IMR-90 (cell line): Measurements from ENCODE around the gene CACNA2D3. TPM values are rescaled to one million over a fixed set of nuclear protein-coding genes. Genes with fewer than 3 reads are reported as not detected.

Source experiments
- ATAC-seq: fragments of 200-7000 bp; cut with Tn5 transposase; 2 replicates; pipeline ENCODE4 v1.9.1; 2020; ENCODE audit warnings: low read depth, mild to moderate bottlenecking, moderate library complexity
- BruUV-seq: library from RNA; stranded (reverse); fragments of 400-500 nt; replicated peaks from 2 replicates; lab custom pipeline; 2021; lab: Mats Ljungman, UMichigan
- CTCF ChIA-PET: fragments of 300-600 bp; formaldehyde crosslinking; extraction: SDS; loops from one replicate; lab custom pipeline; 2021; ENCODE audit warnings: antibody characterized with exemption; lab: Yijun Ruan, JAX
- POLR2A ChIA-PET: fragments of 300-600 bp; sonication (Branson Sonifier 250); formaldehyde crosslinking; loops from one replicate; lab custom pipeline; 2022; ENCODE audit warnings: antibody characterized with exemption; ENCODE audit not compliant: unreplicated experiment; lab: Charles Lee
- DNase-seq: peaks from one replicate; pipeline ENCODE4 v3.0.0; 2013
- H2AFZ ChIP-seq: replicated peaks from 2 replicates; pipeline ENCODE3; 2013; ENCODE audit warnings: low read length, mild to moderate bottlenecking; ENCODE audit not compliant: poor library complexity
- H2AK5ac ChIP-seq: 2 replicates; pipeline ENCODE4 v1.6.1; 2013; ENCODE audit warnings: low read depth, low read length, inconsistent platforms
- H2AK9ac ChIP-seq: replicated peaks from 2 replicates; pipeline ENCODE3; 2013; ENCODE audit warnings: mild to moderate bottlenecking, low read depth, low read length, moderate library complexity; ENCODE audit not compliant: poor library complexity
- H2BK120ac ChIP-seq: 2 replicates; pipeline ENCODE4 v1.6.1; 2013; ENCODE audit warnings: low read depth, low read length, inconsistent platforms
- H2BK15ac ChIP-seq: 3 replicates; pipeline ENCODE4 v1.6.1; 2013; ENCODE audit warnings: low read depth, low read length, inconsistent platforms
- H2BK20ac ChIP-seq: 2 replicates; pipeline ENCODE4 v1.6.1; 2013; ENCODE audit warnings: low read depth, mild to moderate bottlenecking, inconsistent platforms, low read length, moderate library complexity
- H2BK5ac ChIP-seq: 2 replicates; pipeline ENCODE4 v1.6.1; 2013; ENCODE audit warnings: mild to moderate bottlenecking, low read depth, low read length, inconsistent platforms; ENCODE audit not compliant: poor library complexity, severe bottlenecking
- H3K14ac ChIP-seq: replicated peaks from 2 replicates; pipeline ENCODE4 v1.6.1; 2013; ENCODE audit warnings: low read depth, low read length, inconsistent platforms
- H3K18ac ChIP-seq: 2 replicates; pipeline ENCODE4 v1.6.1; 2013; ENCODE audit warnings: low read depth, low read length, control low read depth
- H3K23ac ChIP-seq: 2 replicates; pipeline ENCODE4 v1.6.1; 2013; ENCODE audit warnings: low read depth, low read length, inconsistent platforms
- H3K27ac ChIP-seq: 2 replicates; pipeline ENCODE4 v1.5.1; 2013; ENCODE audit warnings: mild to moderate bottlenecking, control low read depth, low read length; ENCODE audit not compliant: insufficient read depth
- H3K27me3 ChIP-seq: 2 replicates; pipeline ENCODE4 v1.6.1; 2013; ENCODE audit warnings: low read length; ENCODE audit not compliant: control insufficient read depth, insufficient read depth
- H3K36me3 ChIP-seq: 2 replicates; pipeline ENCODE4 v1.6.1; 2013; ENCODE audit warnings: low read length, mixed read lengths; ENCODE audit not compliant: control insufficient read depth, insufficient read depth
- H3K4ac ChIP-seq: 2 replicates; pipeline ENCODE4 v1.6.1; 2013; ENCODE audit warnings: low read depth, low read length, inconsistent platforms
- H3K4me1 ChIP-seq: 2 replicates; pipeline ENCODE4 v1.6.1; 2013; ENCODE audit warnings: low read length, mixed read lengths; ENCODE audit not compliant: control insufficient read depth, insufficient read depth
- H3K4me2 ChIP-seq: 2 replicates; pipeline ENCODE4 v1.6.1; 2013; ENCODE audit warnings: low read depth, mild to moderate bottlenecking, control low read depth, low read length, moderate library complexity
- H3K4me3 ChIP-seq: 2 replicates; pipeline ENCODE4 v1.5.1; 2013; ENCODE audit warnings: low read depth, mild to moderate bottlenecking, control low read depth, low read length, moderate library complexity; ENCODE audit not compliant: insufficient read depth
- H3K56ac ChIP-seq: 2 replicates; pipeline ENCODE4 v1.6.1; 2013; ENCODE audit warnings: low read length, inconsistent platforms; ENCODE audit not compliant: insufficient read depth; ENCODE audit errors: extremely low read depth
- H3K79me1 ChIP-seq, 2 experiments: 2 replicates each; pipeline ENCODE4 v1.6.1; 2013; ENCODE audit warnings: low read length in 2 of 2, inconsistent platforms in 1 of 2, low read depth in 1 of 2
- H3K9ac ChIP-seq: 2 replicates; pipeline ENCODE4 v1.6.1; 2013; ENCODE audit warnings: low read depth, low read length, control low read depth
- H3K9me1 ChIP-seq: 2 replicates; pipeline ENCODE4 v1.6.1; 2013; ENCODE audit warnings: low read length, inconsistent platforms; ENCODE audit not compliant: insufficient read depth
- H3K9me3 ChIP-seq: 2 replicates; pipeline ENCODE4 v1.6.1; 2013; ENCODE audit warnings: low read length; ENCODE audit not compliant: control insufficient read depth, insufficient read depth
- H4K20me1 ChIP-seq: 2 replicates; pipeline ENCODE4 v1.6.1; 2013; ENCODE audit warnings: low read length, inconsistent platforms; ENCODE audit not compliant: insufficient read depth
- H4K5ac ChIP-seq: 2 replicates; pipeline ENCODE4 v1.6.1; 2013; ENCODE audit warnings: mild to moderate bottlenecking, low read depth, low read length, control low read depth
- H4K8ac ChIP-seq, 2 experiments: 2 replicates each; pipeline ENCODE4 v1.6.1; 2013; ENCODE audit warnings: low read depth in 2 of 2, low read length in 2 of 2, control low read depth in 1 of 2, inconsistent platforms in 1 of 2
- H4K91ac ChIP-seq: 2 replicates; pipeline ENCODE4 v1.6.1; 2013; ENCODE audit warnings: low read depth, low read length, inconsistent platforms; ENCODE audit not compliant: insufficient read depth
- BHLHE40 ChIP-seq: fragments of 150-350 bp; IDR thresholded peaks from 2 replicates; pipeline ENCODE4 v1.6.1; 2016; ENCODE audit warnings: mild to moderate bottlenecking, low read depth, low read length
- CEBPB ChIP-seq: IDR thresholded peaks from 2 replicates; pipeline ENCODE4 v1.6.1; 2012; ENCODE audit warnings: low read depth, low read length, improper control_type of control experiment
- CHD1 ChIP-seq: IDR thresholded peaks from 2 replicates; pipeline ENCODE4 v1.6.1; 2012; ENCODE audit warnings: low read depth, low read length, improper control_type of control experiment
- CTCF ChIP-seq: conservative IDR thresholded peaks from 2 replicates; pipeline ENCODE4 v1.5.1; 2012; ENCODE audit warnings: mild to moderate bottlenecking, low read depth, low read length, improper control_type of control experiment
- ELK1 ChIP-seq: fragments of 150-350 bp; IDR thresholded peaks from 2 replicates; pipeline ENCODE4 v1.6.1; 2016; ENCODE audit warnings: low read depth, mild to moderate bottlenecking, low read length, moderate library complexity, borderline replicate concordance
- FOS ChIP-seq: fragments of 150-350 bp; IDR thresholded peaks from 2 replicates; pipeline ENCODE4 v1.6.1; 2016; ENCODE audit warnings: low read depth, low read length
- MAFK ChIP-seq: IDR thresholded peaks from 2 replicates; pipeline ENCODE4 v1.6.1; 2012; ENCODE audit warnings: low read depth, low read length, improper control_type of control experiment
- MAZ ChIP-seq: IDR thresholded peaks from 2 replicates; pipeline ENCODE4 v1.6.1; 2012; ENCODE audit warnings: low read depth, mild to moderate bottlenecking, low read length, improper control_type of control experiment, moderate library complexity, borderline replicate concordance
- MXI1 ChIP-seq: IDR thresholded peaks from 2 replicates; pipeline ENCODE4 v1.6.1; 2012; ENCODE audit warnings: low read depth, mild to moderate bottlenecking, low read length, moderate library complexity, borderline replicate concordance
- NFE2L2 ChIP-seq: fragments of 150-350 bp; IDR thresholded peaks from 2 replicates; pipeline ENCODE4 v1.6.1; 2016; ENCODE audit warnings: low read depth, mild to moderate bottlenecking, low read length
- RAD21 ChIP-seq: IDR thresholded peaks from 2 replicates; pipeline ENCODE4 v1.6.1; 2012; ENCODE audit warnings: low read length, improper control_type of control experiment
- RCOR1 ChIP-seq: IDR thresholded peaks from 2 replicates; pipeline ENCODE4 v1.6.1; 2012; ENCODE audit warnings: mild to moderate bottlenecking, low read length, improper control_type of control experiment; ENCODE audit not compliant: insufficient replicate concordance
- RFX5 ChIP-seq: IDR thresholded peaks from 2 replicates; pipeline ENCODE4 v1.8.0; 2012; ENCODE audit warnings: low read depth, mild to moderate bottlenecking, low read length, moderate library complexity
- SMC3 ChIP-seq: fragments of 150-350 bp; IDR thresholded peaks from 2 replicates; pipeline ENCODE4 v1.6.1; 2016; ENCODE audit warnings: low read depth, mild to moderate bottlenecking, antibody characterized with exemption, low read length, moderate library complexity
- WGBS, 2 experiments: methylation state at CpG; one replicate each; pipeline versions ENCODE4 v1.1.5 to v1.1.7; 2013; ENCODE audit warnings: missing lambda C conversion rate in 2 of 2; ENCODE audit not compliant: insufficient read length in 1 of 2; ENCODE audit errors: extremely low coverage in 2 of 2; 5-methylcytosine and 5-hydroxymethylcytosine counted together
- dilution Hi-C: fragments of 300-500 bp; cut with HindIII; formaldehyde crosslinking; loops from one replicate; pipeline ENCODE4 v1.14.3; 2018; ENCODE audit warnings: low sequenced_read_pairs; ENCODE audit not compliant: unreplicated experiment
- in situ Hi-C: fragments of 300-500 bp; cut with MboI; formaldehyde crosslinking; loops from 3 replicates; pipeline ENCODE4 v1.14.3; 2019; ENCODE audit warnings: low sequenced_read_pairs, inconsistent platforms, mixed read lengths
- intact Hi-C: fragments of 100-400 bp; cut with micrococcal nuclease; formaldehyde crosslinking; loops from 2 replicates; pipeline ENCODE4 v1.10.0; 2022
- polyA plus RNA-seq, 3 experiments: library from polyadenylated mRNA; depleted of rRNA; stranded (reverse); fragments of >200 nt; gene quantifications; 2 replicates each; pipeline ENCODE4 v1.2.3, GENCODE V29; 2012; ENCODE audit warnings: low replicate concordance in 1 of 3
- total RNA-seq: library from RNA; depleted of rRNA; stranded (reverse); fragments of >200 nt; gene quantifications from 2 replicates; pipeline ENCODE4 v1.2.3, GENCODE V29; 2012
- TF ChIP-seq, protein P1 (sequence below): fragments of 150-350 bp; IDR thresholded peaks from 2 replicates; pipeline ENCODE4 v1.6.1; 2017; ENCODE audit warnings: mild to moderate bottlenecking, antibody characterized with exemption, low read length, low read depth

Gene CACNA2D3
- total and polyA plus RNA-seq, 2 of the 4 experiments (the other 2 are of a cell fraction): 0.36 to 0.41 TPM

GRCh38 chr3:54567949-54568348 lies 445.6 kb downstream of the CACNA2D3 start:
- Histone ChIP-seq H4K5ac (no peak overlapping the region), H2BK5ac (no peak overlapping the region), H2AFZ (no peak overlapping the region), H3K36me3 (no peaks in the 10 kb centered on the region), H2AK9ac (no peak overlapping the region), H2BK15ac (no peak overlapping the region), H3K56ac (no peak overlapping the region), H3K4me2 (no peak overlapping the region), H2AK5ac (no peak overlapping the region), H3K9me3 (peaks cover 4% of the 10 kb centered on the region; the same call in 1 of the 2 replicates), H3K4me3 (no peak overlapping the region), H3K4me1 (no peaks in the 10 kb centered on the region), H3K79me1 (no peaks in the 10 kb centered on the region), H3K23ac (no peak overlapping the region), H3K18ac (no peak overlapping the region), H3K9me1 (no peaks in the 10 kb centered on the region), H2BK20ac (no peak overlapping the region), H4K8ac (no peak overlapping the region), H3K14ac (no peak overlapping the region), H4K20me1 (no peaks in the 10 kb centered on the region), H3K27ac (no peak overlapping the region), H3K27me3 (no peaks in the 10 kb centered on the region), H2BK120ac (no peak overlapping the region), H3K4ac (no peak overlapping the region), H4K91ac (no peak overlapping the region), H3K9ac (no peak overlapping the region)
- no peak for DNase-seq
- intact Hi-C loops (no loop called here), in situ Hi-C loops (no loop called here), dilution Hi-C loops (no loop called here)
- TF ChIP-seq MAZ: no peak
- TF ChIP-seq RFX5: no peak
- TF ChIP-seq CEBPB: no peak
- TF ChIP-seq RAD21: no peak
- TF ChIP-seq, protein P1, sequence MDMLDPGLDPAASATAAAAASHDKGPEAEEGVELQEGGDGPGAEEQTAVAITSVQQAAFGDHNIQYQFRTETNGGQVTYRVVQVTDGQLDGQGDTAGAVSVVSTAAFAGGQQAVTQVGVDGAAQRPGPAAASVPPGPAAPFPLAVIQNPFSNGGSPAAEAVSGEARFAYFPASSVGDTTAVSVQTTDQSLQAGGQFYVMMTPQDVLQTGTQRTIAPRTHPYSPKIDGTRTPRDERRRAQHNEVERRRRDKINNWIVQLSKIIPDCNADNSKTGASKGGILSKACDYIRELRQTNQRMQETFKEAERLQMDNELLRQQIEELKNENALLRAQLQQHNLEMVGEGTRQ: no peak
- no peak for TF ChIP-seq SMC3
- TF ChIP-seq RCOR1: no peak
- no peak for TF ChIP-seq FOS
- no peak for TF ChIP-seq BHLHE40
- TF ChIP-seq MXI1: no peak
- no peak for TF ChIP-seq ELK1
- TF ChIP-seq CHD1: no peak
- TF ChIP-seq MAFK: no peak
- no peak for TF ChIP-seq NFE2L2
- no peak for TF ChIP-seq CTCF
- no CpG with 5 or more reads among the region's 3 CpGs for WGBS, 2 experiments
- ChIA-PET POLR2A (no interaction called here), CTCF (no interaction called here)
- BruUV-seq: no TSS peak
- no peak for ATAC-seq
